ENCODE measurements around the gene JARID2.

The JARID2 gene

GRCh38 chr6:15361197-15361596 lies 115.3 kb downstream of the JARID2 start:
- no peak for DNase-seq

GRCh38 chr6:15362274-15363160 lies 116.6 kb downstream of the JARID2 start:
- DNase-seq, result no peak

- no peak for DNase-seq
Measured at GRCh38 chr6:15363164-15363522, 117.3 kb downstream of the JARID2 start.

GRCh38 chr6:15363523-15364400 lies 117.9 kb downstream of the JARID2 start:
- DNase-seq, result peak in 1 of 5 donors; percentile 54

GRCh38 chr6:15364401-15365037 lies 118.7 kb downstream of the JARID2 start:
- DNase-seq, result no peak

GRCh38 chr6:15365273-15365687 lies 119.4 kb downstream of the JARID2 start:
- peak in 3 of 5 donors; percentile 7 to 43 (median 8) for DNase-seq

GRCh38 chr6:15366003-15366535 lies 120.2 kb downstream of the JARID2 start:
- no peak for DNase-seq

- DNase-seq, result no peak
Measured at GRCh38 chr6:15366879-15367278, 121.0 kb downstream of the JARID2 start.

GRCh38 chr6:15368186-15368585 lies 122.3 kb downstream of the JARID2 start:
- no peak for DNase-seq

- no peak for DNase-seq
Measured at GRCh38 chr6:15368873-15369272, 123.0 kb downstream of the JARID2 start.

- no peak for DNase-seq
Measured at GRCh38 chr6:15369838-15370237, 124.0 kb downstream of the JARID2 start.

GRCh38 chr6:15370733-15371671 lies 125.1 kb downstream of the JARID2 start:
- no peak for DNase-seq

GRCh38 chr6:15372932-15373331 lies 127.1 kb downstream of the JARID2 start:
- DNase-seq, result no peak

GRCh38 chr6:15374119-15374518 lies 128.2 kb downstream of the JARID2 start:
- DNase-seq, result no peak

- DNase-seq, result no peak
Measured at GRCh38 chr6:15375018-15375417, 129.1 kb downstream of the JARID2 start.

GRCh38 chr6:15375638-15376290 lies 129.9 kb downstream of the JARID2 start:
- no peak for DNase-seq

- DNase-seq, result no peak
Measured at GRCh38 chr6:15376900-15377487, 131.1 kb downstream of the JARID2 start.

GRCh38 chr6:15378272-15378671 lies 132.4 kb downstream of the JARID2 start:
- no peak for DNase-seq

- no peak for DNase-seq
Measured at GRCh38 chr6:15378866-15379265, 133.0 kb downstream of the JARID2 start.

- DNase-seq, result no peak
Measured at GRCh38 chr6:15380351-15380750, 134.5 kb downstream of the JARID2 start.

- DNase-seq, result no peak
Measured at GRCh38 chr6:15382089-15382488, 136.2 kb downstream of the JARID2 start.
